K562 (cell line): ENCODE measurements around the gene SRRD. TPM values are rescaled to one million over a fixed set of nuclear protein-coding genes. Genes with fewer than 3 reads are reported as not detected.
A peak's percentile ranks its signal among the peaks of the same experiment; 100 is the strongest.

Experiments used
- ATAC-seq: fragments of 200-7000 bp; cut with Tn5 transposase; 3 replicates; pipeline ENCODE4 v1.9.1; 2020; ENCODE audit warnings: moderate library complexity
- BruUV-seq: library from RNA; stranded (reverse); fragments of 400-500 nt; replicated peaks from 2 replicates; lab custom pipeline; 2021; lab: Mats Ljungman, UMichigan
- CTCF ChIA-PET: fragments of 300-600 bp; formaldehyde crosslinking; extraction: SDS; loops from one replicate; lab custom pipeline; 2021; ENCODE audit warnings: low intra/inter-chr PET ratio; lab: Yijun Ruan, JAX
- POLR2A ChIA-PET: fragments of 300-600, 350-650 bp; sonication (Branson Sonifier 250); formaldehyde crosslinking; extraction: SDS; loops from one replicate; lab custom pipeline; 2021; ENCODE audit warnings: antibody characterized with exemption, inconsistent platforms; lab: Yijun Ruan, JAX
- DNase-seq, 4 experiments: peaks; one replicate each; pipeline versions ENCODE4 v3.0.0 to v3.0.0-alpha.2; 2011 to 2018; ENCODE audit warnings: low spot score in 3 of 4, mixed read lengths in 3 of 4; ENCODE audit errors: extremely low read depth in 1 of 4
- FAIRE-seq: peaks from 2 replicates; lab custom pipeline; 2011; peaks lifted over from hg19 to GRCh38; lab: Jason Lieb, UNC
- H2AFZ ChIP-seq: 2 replicates; pipeline ENCODE4 v1.6.0; 2011; ENCODE audit warnings: low read depth, low read length, control low read depth, inconsistent platforms
- H3K27ac ChIP-seq: fragments of 200-600 bp; 3 replicates; pipeline ENCODE4 v1.8.0; 2011; ENCODE audit warnings: low read depth, mild to moderate bottlenecking, control low read depth, inconsistent platforms, low read length, moderate library complexity, mixed read lengths; ENCODE audit errors: extremely low read depth
- H3K27me3 ChIP-seq, 2 experiments: fragments of 300-600 bp in 1 of 2; 2 replicates in 1 of 2; 3 replicates in 1 of 2; pipeline versions ENCODE4 v1.6.0 to v1.8.0; 2011; ENCODE audit warnings: inconsistent platforms in 2 of 2, low read length in 2 of 2, mild to moderate bottlenecking in 1 of 2, mixed read lengths in 1 of 2, moderate library complexity in 1 of 2; ENCODE audit not compliant: control insufficient read depth in 2 of 2, insufficient read depth in 2 of 2
- H3K36me3 ChIP-seq: fragments of 300-600 bp; 3 replicates; pipeline ENCODE4 v1.8.0; 2011; ENCODE audit warnings: mild to moderate bottlenecking, low read length, inconsistent platforms; ENCODE audit not compliant: control insufficient read depth, insufficient read depth
- H3K4me1 ChIP-seq, 2 experiments: fragments of 200-600 bp in 1 of 2; replicated peaks in 1 of 2; 2 replicates in 1 of 2; 3 replicates in 1 of 2; pipeline versions ENCODE4 v1.5.1 to v1.8.0; 2011; ENCODE audit warnings: inconsistent platforms in 2 of 2, low read length in 2 of 2, mild to moderate bottlenecking in 1 of 2, mixed read lengths in 1 of 2, moderate library complexity in 1 of 2; ENCODE audit not compliant: control insufficient read depth in 2 of 2, insufficient read depth in 2 of 2
- H3K4me2 ChIP-seq: 2 replicates; pipeline ENCODE4 v1.6.1; 2011; ENCODE audit warnings: low read length, control low read depth, inconsistent platforms, mixed read lengths; ENCODE audit not compliant: insufficient read depth
- H3K4me3 ChIP-seq: fragments of 200-600 bp; sonication (generic), shearing (Covaris generic); 2 replicates; pipeline ENCODE4 v1.5.1; 2016; ENCODE audit warnings: control low read depth, inconsistent platforms
- H3K79me2 ChIP-seq: fragments of 200-600 bp; 3 replicates; pipeline ENCODE4 v1.8.0; 2011; ENCODE audit warnings: low read length, inconsistent platforms; ENCODE audit not compliant: control insufficient read depth, insufficient read depth
- H3K9ac ChIP-seq, 2 experiments: 2 replicates each; pipeline versions ENCODE4 v1.6.0 to v1.6.1; 2011; ENCODE audit warnings: low read depth in 2 of 2, low read length in 2 of 2, control low read depth in 1 of 2, inconsistent platforms in 1 of 2, mild to moderate bottlenecking in 1 of 2, mixed read lengths in 1 of 2; ENCODE audit not compliant: insufficient read depth in 1 of 2
- H3K9me1 ChIP-seq: one replicate; pipeline ENCODE4 v1.6.0; 2011; ENCODE audit warnings: inconsistent platforms, mild to moderate bottlenecking, low read length, moderate library complexity; ENCODE audit not compliant: control insufficient read depth, insufficient read depth
- H3K9me3 ChIP-seq: replicated peaks from 2 replicates; pipeline ENCODE4 v1.5.1; 2011; ENCODE audit warnings: low read depth, low read length, inconsistent platforms; ENCODE audit not compliant: control insufficient read depth, insufficient read depth
- H4K20me1 ChIP-seq: replicated peaks from 2 replicates; pipeline ENCODE4 v1.6.1; 2011; ENCODE audit warnings: low read length, inconsistent platforms, mixed read lengths; ENCODE audit not compliant: control insufficient read depth, insufficient read depth
- FOXJ2 ChIP-seq: fragments of 200-800 bp; sonication (Bioruptor generic); IDR thresholded peaks from 2 replicates; pipeline ENCODE4 v1.6.1; 2016; ENCODE audit warnings: missing genetic modification characterization, missing compliant biosample characterization
- NCOA2 ChIP-seq, 2 experiments: fragments of 450-650 bp; IDR thresholded peaks; 2 replicates each; pipeline ENCODE4 v1.6.1; 2018; ENCODE audit warnings: mild to moderate bottlenecking in 2 of 2, moderate library complexity in 1 of 2; ENCODE audit not compliant: partially characterized antibody in 2 of 2
- POLR2G ChIP-seq: fragments of 200-400 bp; formaldehyde crosslinking; IDR thresholded peaks from 2 replicates; pipeline ENCODE4 v1.6.1; 2017; ENCODE audit warnings: low read depth, mild to moderate bottlenecking, antibody characterized with exemption, low read length, moderate library complexity
- RAD51 ChIP-seq: fragments of 450-650 bp; IDR thresholded peaks from 2 replicates; pipeline ENCODE4 v1.7.1; 2016; ENCODE audit warnings: low read depth, mild to moderate bottlenecking, borderline replicate concordance
- ZNF586 ChIP-seq: fragments of 450-650 bp; formaldehyde crosslinking; conservative IDR thresholded peaks from 2 replicates; pipeline ENCODE4 v1.4.0; 2020; ENCODE audit warnings: mild to moderate bottlenecking, moderate library complexity
- WGBS: fragments of 100-300 bp; shearing (Covaris generic); methylation state at CpG from one replicate; pipeline ENCODE4 v1.1.6; 2016; ENCODE audit warnings: low coverage, mixed read lengths; ENCODE audit not compliant: insufficient coverage; ENCODE audit errors: missing lambda C conversion rate; 5-methylcytosine and 5-hydroxymethylcytosine counted together
- in situ Hi-C: fragments of 300-500 bp; cut with MboI; formaldehyde crosslinking; loops from 4 replicates; pipeline ENCODE4 v1.15.0; 2018; ENCODE audit warnings: inconsistent platforms, mixed read lengths
- intact Hi-C: fragments of 100-400 bp; cut with micrococcal nuclease; formaldehyde crosslinking; loops from 2 replicates; pipeline ENCODE4 v1.14.2; 2022
- polyA plus RNA-seq, 8 experiments: library from polyadenylated mRNA; depleted of rRNA in 4 of 8; stranded (reverse) in 5 of 8; unstranded in 3 of 8; fragments of >200 nt; fragmentation: Nextera tagmentation in 2 of 8; fragmentation: Illumina TruSeq in 1 of 8; extraction: Ambion mirVana in 2 of 8; extraction: Trizol in 1 of 8; gene quantifications; 2 replicates each; pipeline versions ENCODE4 v1.2.1 to v1.2.3, GENCODE V29; 2011 to 2014; ENCODE audit warnings: inconsistent platforms in 1 of 8, missing spikeins in 1 of 8
- total RNA-seq, 7 experiments: library from RNA; depleted of rRNA in 6 of 7; stranded (reverse); fragments of >200 nt in 6 of 7; fragmentation: Illumina TruSeq in 2 of 7; extraction: Trizol in 2 of 7; gene quantifications; 2 replicates each; pipeline versions ENCODE4 v1.2.1 to v1.2.3, GENCODE V29; 2011 to 2021; ENCODE audit warnings: low replicate concordance in 1 of 7
- TF ChIP-seq, protein P1 (sequence below): sonication (generic); formaldehyde crosslinking; IDR thresholded peaks from 2 replicates; pipeline ENCODE4 v1.5.0; 2020; ENCODE audit warnings: missing genetic modification reagents
- TF ChIP-seq, protein P2 (sequence below): fragments of 250-450 bp; sonication (Bioruptor Pico); IDR thresholded peaks from 2 replicates; pipeline ENCODE4 v1.8.0; 2022; ENCODE audit warnings: moderate library complexity, mild to moderate bottlenecking, inconsistent platforms
- TF ChIP-seq, protein P3 (sequence below): fragments of 250-450 bp; sonication (Bioruptor Pico); IDR thresholded peaks from 2 replicates; pipeline ENCODE4 v1.5.0; 2021

SRRD gene
- total and polyA plus RNA-seq, 9 of the 15 experiments (the other 6 are each of a cell fraction or from before 2014, with no cell fraction given) = 4.9 to 59.4 (median 34.4) TPM

DNA sequence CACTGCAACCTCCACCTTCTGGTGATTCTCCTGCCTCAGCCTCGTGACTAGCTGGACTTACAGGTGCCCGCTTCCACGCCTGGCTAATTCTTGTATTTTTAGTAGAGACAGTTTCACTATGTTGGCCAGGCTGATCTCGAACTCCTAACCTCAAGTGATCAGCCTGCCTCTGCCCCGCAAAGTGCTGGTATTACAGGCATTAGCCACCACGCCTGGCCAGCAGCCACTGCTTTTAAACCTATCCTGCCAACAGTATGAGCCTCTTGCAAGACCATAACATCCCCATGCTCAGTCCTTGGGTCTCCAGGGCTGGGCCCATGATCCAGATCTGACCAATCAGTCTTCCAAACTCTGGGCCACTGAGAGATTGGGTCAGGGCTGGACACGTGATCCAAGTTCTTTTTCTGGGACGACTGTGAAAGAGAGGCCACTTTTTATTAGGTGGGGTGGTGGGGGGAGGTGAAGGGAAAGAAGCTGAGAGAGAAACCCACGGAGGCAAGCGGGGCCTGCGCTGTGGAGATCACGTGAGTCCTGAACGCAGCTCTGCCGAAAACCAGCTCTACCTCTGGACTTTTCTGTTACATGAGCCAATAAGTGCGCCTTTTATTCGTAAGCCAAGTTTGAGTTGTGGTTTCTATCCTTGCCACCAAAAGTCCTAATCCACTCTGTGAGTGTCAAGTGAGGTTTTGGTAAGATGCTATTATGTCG, 36.7 kb upstream of the SRRD start:
- peaks cover 9% of the 10 kb centered on the region; the same call in 1 of the 3 replicates for H3K36me3 ChIP-seq
- no peak overlapping the region for H3K27ac ChIP-seq
- in situ Hi-C loops = no loop called here
- peaks cover 0 to 3% of the 10 kb centered on the region in 2 experiments; a peak in 3 of 5 replicates for H3K4me1 ChIP-seq
- no peak overlapping the region for H3K9ac ChIP-seq
- H3K4me3 ChIP-seq = no peak overlapping the region
- intact Hi-C loops = no loop called here
- H3K79me2 ChIP-seq = no peaks in the 10 kb centered on the region
- CTCF ChIA-PET = no interaction called here
- no peak overlapping the region for H3K4me2 ChIP-seq
- 67% methylated on average over 10 of the region's 17 CpGs for WGBS
- no peaks in the 10 kb centered on the region for H3K9me1 ChIP-seq
- ATAC-seq = no peak
- no peak for DNase-seq
- no TSS peak for BruUV-seq
- H4K20me1 ChIP-seq = no peaks in the 10 kb centered on the region
- POLR2A ChIA-PET = interaction anchor here (0.7 kb wide), 1 partner anchor 8 kb away, joined by 3 read pairs; no protein-coding TSS in a partner anchor
- no peaks in the 10 kb centered on the region for H3K27me3 ChIP-seq
- no peak overlapping the region for H2AFZ ChIP-seq
- H3K9me3 ChIP-seq = no peaks in the 10 kb centered on the region
- FAIRE-seq = no peak
- TF ChIP-seq FOXJ2 (tag) (no peak), ZNF586 (CRISPR knock-in tag) (no peak), POLR2G (no peak), NCOA2 (IDR thresholded peaks at IDR 0.05; ENCODE audit: partially characterized antibody in 2 of 2) (no peak), RAD51 (peak; percentile 44; the same call in 1 of the 2 replicates)
- TF ChIP-seq, protein P1, sequence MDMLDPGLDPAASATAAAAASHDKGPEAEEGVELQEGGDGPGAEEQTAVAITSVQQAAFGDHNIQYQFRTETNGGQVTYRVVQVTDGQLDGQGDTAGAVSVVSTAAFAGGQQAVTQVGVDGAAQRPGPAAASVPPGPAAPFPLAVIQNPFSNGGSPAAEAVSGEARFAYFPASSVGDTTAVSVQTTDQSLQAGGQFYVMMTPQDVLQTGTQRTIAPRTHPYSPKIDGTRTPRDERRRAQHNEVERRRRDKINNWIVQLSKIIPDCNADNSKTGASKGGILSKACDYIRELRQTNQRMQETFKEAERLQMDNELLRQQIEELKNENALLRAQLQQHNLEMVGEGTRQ = peak; percentile 29; the same call in 1 of the 2 replicates
- TF ChIP-seq, protein P2, sequence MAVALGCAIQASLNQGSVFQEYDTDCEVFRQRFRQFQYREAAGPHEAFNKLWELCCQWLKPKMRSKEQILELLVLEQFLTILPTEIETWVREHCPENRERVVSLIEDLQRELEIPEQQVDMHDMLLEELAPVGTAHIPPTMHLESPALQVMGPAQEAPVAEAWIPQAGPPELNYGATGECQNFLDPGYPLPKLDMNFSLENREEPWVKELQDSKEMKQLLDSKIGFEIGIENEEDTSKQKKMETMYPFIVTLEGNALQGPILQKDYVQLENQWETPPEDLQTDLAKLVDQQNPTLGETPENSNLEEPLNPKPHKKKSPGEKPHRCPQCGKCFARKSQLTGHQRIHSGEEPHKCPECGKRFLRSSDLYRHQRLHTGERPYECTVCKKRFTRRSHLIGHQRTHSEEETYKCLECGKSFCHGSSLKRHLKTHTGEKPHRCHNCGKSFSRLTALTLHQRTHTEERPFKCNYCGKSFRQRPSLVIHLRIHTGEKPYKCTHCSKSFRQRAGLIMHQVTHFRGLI (CRISPR knock-in tag) = no peak
- TF ChIP-seq, protein P3, sequence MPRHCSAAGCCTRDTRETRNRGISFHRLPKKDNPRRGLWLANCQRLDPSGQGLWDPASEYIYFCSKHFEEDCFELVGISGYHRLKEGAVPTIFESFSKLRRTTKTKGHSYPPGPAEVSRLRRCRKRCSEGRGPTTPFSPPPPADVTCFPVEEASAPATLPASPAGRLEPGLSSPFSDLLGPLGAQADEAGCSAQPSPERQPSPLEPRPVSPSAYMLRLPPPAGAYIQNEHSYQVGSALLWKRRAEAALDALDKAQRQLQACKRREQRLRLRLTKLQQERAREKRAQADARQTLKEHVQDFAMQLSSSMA (CRISPR knock-in tag) = no peak
